Measurements from ENCODE around the gene KRT39.
"Not testable (repeated sequence)": the region's sequence is repeated elsewhere in the genome, so short reads cannot be mapped to it uniquely, and the experiment has no call there.

The KRT39 gene

DNA sequence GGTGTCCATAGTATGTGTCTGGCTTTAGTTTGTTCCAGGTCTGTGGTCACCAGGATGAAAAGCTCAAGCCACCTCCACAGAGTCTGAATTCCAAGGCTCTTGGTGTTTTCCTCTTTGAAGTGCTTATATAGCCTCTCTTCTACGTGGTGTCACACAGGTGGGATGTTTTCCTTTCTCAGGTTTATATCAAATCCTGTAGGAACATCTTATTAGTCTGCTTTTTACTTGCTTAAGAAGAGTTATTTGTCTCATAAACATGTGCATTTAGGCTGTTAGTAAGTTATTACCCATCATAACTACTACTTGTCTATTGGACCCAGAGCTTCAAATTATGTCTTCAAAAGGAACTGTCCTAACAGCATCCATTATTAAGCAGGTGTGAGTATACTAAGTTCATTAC is at the start of gene KRT39:
Gene KRT39 (minus strand): TSS at position 101 of the 400 bp plus-strand sequence. CDS start 92 bp downstream, at position 9.
- no peak for DNase-seq (ENCODE audit: low read depth in 2 of 2)

- no peak for DNase-seq (ENCODE audit: low read depth in 2 of 2)
Measured at GRCh38 chr17:41015454-41015853, 48.7 kb upstream of the KRT39 start.

- no peak for DNase-seq (ENCODE audit: low read depth in 2 of 2)
Measured at GRCh38 chr17:41013606-41014005, 46.9 kb upstream of the KRT39 start.

GRCh38 chr17:41013181-41013580 is 46.4 kb upstream of the KRT39 start:
- no peak for DNase-seq (ENCODE audit: low read depth in 2 of 2)

GRCh38 chr17:41012326-41013120 is 45.8 kb upstream of the KRT39 start:
- DNase-seq (ENCODE audit: low read depth in 2 of 2) = no peak

DNA sequence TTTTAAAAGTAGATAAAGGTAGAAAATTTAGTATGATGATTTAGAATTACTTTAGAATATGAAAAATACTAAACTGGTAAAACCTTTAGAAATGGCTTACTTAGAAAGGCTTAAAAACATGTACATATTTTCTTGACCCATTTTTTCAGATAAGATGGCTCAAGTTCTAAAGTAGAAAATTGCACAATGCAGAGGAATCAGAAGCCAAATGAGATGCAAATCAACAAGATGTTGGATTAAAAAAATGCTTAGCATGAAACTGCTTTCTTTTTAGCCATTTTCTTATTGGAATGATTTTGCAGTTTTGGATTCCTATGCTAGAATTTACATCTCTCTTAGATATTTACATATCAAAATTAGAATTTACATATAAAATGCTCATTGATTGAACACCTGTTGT is 43.7 kb upstream of the KRT39 start:
- DNase-seq (ENCODE audit: low read depth in 2 of 2) = no peak

DNA sequence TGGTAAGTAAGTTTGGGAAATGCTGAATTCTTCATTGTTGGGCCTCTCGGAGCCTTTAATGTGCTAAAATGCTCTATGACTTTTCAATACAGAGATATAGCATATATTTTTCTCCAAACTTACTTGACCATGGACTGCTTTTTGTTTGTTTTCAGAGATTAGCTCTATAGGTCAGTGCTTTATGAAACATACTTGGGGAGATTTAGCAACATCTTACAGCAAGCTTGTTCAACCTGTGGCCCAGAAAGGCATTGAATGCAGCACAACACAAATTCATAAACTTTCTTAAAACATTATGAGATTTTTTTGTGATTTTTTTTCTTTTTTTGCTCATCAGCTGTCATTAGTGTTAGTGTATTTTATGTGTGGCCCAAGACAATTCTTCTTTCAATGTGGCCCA is 43.2 kb upstream of the KRT39 start:
- no peak for DNase-seq (ENCODE audit: low read depth in 2 of 2)

DNA sequence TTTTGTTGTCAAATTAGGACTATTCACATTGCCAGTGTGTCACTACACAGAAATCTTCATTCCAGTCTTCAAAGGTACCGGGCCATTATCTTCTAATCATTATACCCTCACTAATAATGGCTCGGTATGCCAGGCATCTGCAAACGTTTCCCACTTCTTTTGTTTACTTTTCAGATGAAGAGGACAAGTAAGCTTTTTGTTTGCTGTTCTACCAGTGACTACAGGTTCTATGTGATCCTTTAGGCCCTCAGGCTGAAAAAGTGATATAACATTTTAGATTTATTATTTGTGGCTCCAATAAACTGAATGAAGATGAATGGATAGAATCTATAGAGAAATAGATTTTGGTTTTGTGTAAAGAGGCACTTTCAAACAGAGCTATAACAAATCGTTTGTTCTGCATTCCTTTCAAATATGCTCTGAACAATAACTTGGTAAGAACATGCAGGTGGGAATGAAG is 42.6 kb upstream of the KRT39 start:
- DNase-seq (ENCODE audit: low read depth in 2 of 2) = no peak

GRCh38 chr17:41008811-41009210 is 42.1 kb upstream of the KRT39 start, which contains the start of gene KRTAP3-1:
Gene KRTAP3-1 (minus strand): TSS chr17:41009128. CDS start chr17:41009074, 54 bp downstream.
- no peak for DNase-seq (ENCODE audit: low read depth in 2 of 2)

DNA sequence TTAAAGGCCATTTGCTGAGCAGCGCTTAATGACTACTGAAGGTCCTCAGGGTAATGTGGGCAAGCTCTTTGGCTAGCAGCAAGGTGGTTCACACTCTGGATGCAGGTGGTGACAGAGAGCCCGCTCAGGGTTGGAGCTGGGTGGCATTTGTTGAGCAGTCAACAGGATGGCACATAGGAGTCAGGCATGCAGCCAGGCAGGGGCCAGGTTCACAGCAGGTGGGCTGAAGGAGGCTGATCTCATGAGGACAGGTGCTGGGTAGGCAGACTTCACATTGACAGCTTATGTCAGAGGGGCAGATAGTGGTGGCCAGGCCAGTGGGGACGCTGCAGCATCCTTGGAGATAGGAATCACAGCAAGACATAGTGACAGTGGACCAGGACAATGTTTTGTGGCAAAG is 37.6 kb upstream of the KRT39 start:
- DNase-seq (ENCODE audit: low read depth in 2 of 2) = no peak

GRCh38 chr17:41003926-41004325 is 37.2 kb upstream of the KRT39 start:
- no peak for DNase-seq (ENCODE audit: low read depth in 2 of 2)

DNA sequence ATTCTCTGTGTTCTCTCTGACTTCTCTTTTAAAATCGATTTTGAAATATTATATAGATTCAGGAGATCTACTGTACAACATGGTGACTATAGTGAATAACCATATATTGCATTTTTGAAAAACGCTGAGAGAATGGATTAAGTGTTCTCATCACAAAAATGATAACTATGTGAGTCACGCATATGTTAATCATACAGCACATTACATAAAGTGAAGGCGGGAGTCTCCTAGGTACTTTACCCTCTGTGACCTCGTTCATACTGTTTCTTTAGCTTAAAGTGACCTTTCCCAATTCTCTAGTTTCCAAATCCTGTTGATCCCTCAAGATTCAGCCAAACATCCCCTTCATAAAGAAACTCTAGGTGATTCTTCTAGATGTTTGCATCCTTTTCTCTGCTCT is 36.1 kb upstream of the KRT39 start:
- DNase-seq (ENCODE audit: low read depth in 2 of 2) = no peak

GRCh38 chr17:41001795-41002194 is 35.0 kb upstream of the KRT39 start:
- no peak for DNase-seq (ENCODE audit: low read depth in 2 of 2)

DNA sequence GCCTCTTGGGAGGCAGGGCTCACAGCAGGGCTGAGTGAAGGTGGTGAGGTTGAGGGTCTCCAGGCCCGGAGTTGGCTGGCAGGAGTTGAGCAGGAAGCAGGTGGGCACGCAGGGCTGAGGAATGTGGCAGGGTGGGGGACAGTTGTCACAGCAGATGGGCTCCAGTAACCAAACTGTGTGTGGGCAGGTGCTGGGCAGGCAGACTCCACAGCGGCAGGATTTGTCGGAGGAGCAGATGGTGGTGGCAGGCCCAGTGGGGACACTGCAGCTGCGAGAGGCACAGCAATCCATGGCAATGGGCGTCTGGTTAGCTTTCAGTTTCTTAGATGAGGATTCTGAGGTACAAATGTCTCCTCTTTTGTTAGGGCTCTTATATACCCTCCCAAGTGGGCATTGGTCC is 32.8 kb upstream of the KRT39 start, which contains the start of gene KRTAP3-2:
Gene KRTAP3-2 (minus strand): TSS at position 344 of the 400 bp plus-strand sequence. CDS start 53 bp downstream, at position 291.
- not testable (repeated sequence) for DNase-seq (ENCODE audit: low read depth in 2 of 2)

GRCh38 chr17:40997361-40997760 is 30.6 kb upstream of the KRT39 start:
- DNase-seq (ENCODE audit: low read depth in 2 of 2) = no peak

DNA sequence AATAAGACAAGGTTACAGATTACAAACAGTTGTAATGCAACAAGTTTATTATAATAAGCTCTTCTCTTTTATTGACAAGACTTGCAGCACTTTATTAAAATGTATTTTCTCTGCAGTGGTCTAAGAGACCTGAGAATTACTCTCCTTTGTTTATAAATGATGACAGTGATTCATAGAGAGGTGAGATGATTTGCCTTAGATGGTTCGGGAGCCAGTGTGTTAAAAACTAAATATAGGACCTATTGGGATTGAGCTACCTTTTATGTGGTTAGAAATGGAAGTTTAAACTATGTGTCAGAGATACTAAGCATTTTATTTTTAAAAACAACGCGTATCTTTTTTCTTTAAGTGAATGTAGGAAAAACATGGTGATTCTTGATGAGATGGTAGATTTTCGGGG is 30.1 kb upstream of the KRT39 start:
- DNase-seq (ENCODE audit: low read depth in 2 of 2) = no peak

- DNase-seq (ENCODE audit: low read depth in 2 of 2) = no peak
Measured at GRCh38 chr17:40995116-40995515, 28.4 kb upstream of the KRT39 start.

- DNase-seq (ENCODE audit: low read depth in 2 of 2) = no peak
Measured at GRCh38 chr17:40993839-40994238, 27.1 kb upstream of the KRT39 start, which contains the start of gene KRTAP3-3. Gene KRTAP3-3 (minus strand): TSS chr17:40994164. CDS start chr17:40994097, 67 bp downstream.

DNA sequence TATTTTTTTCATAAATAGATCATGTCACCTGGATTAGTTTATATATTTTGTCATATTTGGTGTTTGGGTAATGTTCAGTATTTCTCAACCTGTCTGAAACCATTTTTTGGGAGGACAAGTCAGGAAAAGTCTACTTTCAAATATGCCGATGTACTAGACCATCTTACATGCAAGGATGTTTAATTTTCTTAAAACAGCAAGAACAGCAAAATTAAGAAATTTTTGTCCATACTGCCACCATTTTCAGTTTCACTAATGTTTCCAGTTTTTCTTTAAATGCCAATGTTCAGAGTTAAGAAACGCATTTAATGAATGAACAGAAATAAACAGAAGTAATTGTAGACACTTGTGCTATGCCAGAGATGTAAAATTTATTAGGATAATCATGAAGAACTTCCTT is 26.3 kb upstream of the KRT39 start:
- DNase-seq (ENCODE audit: low read depth in 2 of 2) = no peak

DNA sequence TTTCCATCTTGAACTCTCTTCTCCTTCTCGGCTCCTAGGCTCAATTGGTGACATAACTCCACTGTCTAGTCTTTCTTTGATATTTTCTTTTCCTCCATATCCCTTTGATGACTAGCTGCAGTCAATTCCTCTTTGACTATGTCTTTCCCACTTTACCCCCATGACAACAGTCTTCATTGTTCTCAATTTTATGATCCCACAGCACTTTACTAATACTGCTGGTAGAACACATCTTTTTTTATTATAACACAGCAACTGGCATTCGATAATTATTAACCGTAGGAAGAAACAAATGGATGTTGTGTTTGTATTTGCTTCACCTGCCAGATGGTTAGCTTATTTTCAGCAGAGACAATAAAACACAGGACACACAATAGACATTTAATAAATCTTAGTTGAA is 25.9 kb upstream of the KRT39 start:
- DNase-seq (ENCODE audit: low read depth in 2 of 2) = no peak

DNA sequence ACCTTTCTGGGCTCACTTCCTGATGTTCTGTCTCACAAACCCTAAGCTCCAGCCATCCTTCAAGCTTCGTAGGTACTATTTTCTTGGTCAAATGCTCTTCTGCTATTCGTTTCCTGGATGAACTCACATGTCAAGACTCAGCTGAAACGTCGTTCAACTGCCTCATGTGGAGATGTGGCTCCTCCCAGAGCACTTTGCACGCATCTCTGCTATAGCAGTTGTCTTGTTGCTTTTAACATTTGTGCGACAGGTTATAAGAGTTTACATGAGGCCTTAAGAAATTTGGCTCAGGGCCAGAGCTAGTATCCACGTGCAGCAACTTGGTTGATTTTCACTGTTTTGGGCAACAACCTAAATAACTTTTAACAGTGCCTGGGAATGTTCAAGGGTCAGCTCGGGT is 20.2 kb upstream of the KRT39 start:
- no peak for DNase-seq (ENCODE audit: low read depth in 2 of 2)

GRCh38 chr17:40984226-40984625 is 17.5 kb upstream of the KRT39 start, which contains the start of gene KRT40:
Gene KRT40 (minus strand): TSS chr17:40984326. CDS start chr17:40984273, 53 bp downstream.
- DNase-seq (ENCODE audit: low read depth in 2 of 2) = no peak

DNA sequence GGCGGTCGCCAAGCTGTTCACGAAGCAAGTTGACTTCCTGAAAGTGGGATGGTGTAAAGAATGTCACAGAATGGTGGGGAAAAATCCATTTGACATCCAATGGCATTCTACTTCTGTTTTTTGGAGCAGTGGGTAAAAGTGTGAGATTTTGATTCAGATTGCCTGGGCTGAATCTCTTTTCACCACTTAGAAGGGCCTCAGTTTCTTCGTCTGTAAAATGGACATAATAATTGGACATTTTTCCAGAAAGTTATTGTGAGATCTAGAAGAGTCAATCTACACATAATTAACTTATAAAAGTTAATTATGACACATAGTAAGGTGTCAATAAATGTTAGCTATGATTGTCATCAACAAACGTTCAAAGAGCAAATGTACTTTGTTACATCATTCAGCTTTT is 14.4 kb upstream of the KRT39 start:
- DNase-seq (ENCODE audit: low read depth in 2 of 2) = no peak
